Thyroid gland (tissue), 4 donors: ENCODE results near the gene NUP214. TPM values are rescaled to one million over a fixed set of nuclear protein-coding genes. Genes with fewer than 3 reads are reported as not detected.

ENCODE experiments used
- DNase-seq, 2 donors: peaks; one replicate each; pipeline ENCODE4 v3.0.0-alpha.2; 2019
- H3K27ac ChIP-seq, 3 donors: fragments of 200-600 bp; sonication (generic); 1 replicate in 2 of 3; 2 replicates in 1 of 3; pipeline ENCODE4 v1.5.1; 2016 to 2019; ENCODE audit warnings: mild to moderate bottlenecking in 1 of 3, moderate library complexity in 1 of 3
- H3K27me3 ChIP-seq: fragments of 200-600 bp; sonication (generic); one replicate; pipeline ENCODE4 v1.5.1; 2019
- H3K36me3 ChIP-seq, 2 donors: fragments of 200-600 bp; sonication (generic); one replicate each; pipeline ENCODE4 v1.5.1; 2016 to 2019
- H3K4me1 ChIP-seq, 2 donors: fragments of 200-600 bp; sonication (generic); one replicate each; pipeline ENCODE4 v1.5.1; 2017 to 2019
- H3K4me3 ChIP-seq, 3 donors: fragments of 200-600 bp; sonication (generic); replicated peaks in 1 of 3; 1 replicate in 2 of 3; 2 replicates in 1 of 3; pipeline ENCODE4 v1.5.1; 2016; ENCODE audit warnings: mild to moderate bottlenecking in 1 of 3
- H3K9me3 ChIP-seq: fragments of 200-600 bp; sonication (generic); one replicate; pipeline ENCODE4 v1.5.1; 2017
- POLR2A ChIP-seq, 2 donors: fragments of 450-650 bp; IDR thresholded peaks; one replicate each; pipeline ENCODE4 v1.6.1; 2017; ENCODE audit warnings: antibody characterized with exemption in 2 of 2, mild to moderate bottlenecking in 2 of 2, moderate library complexity in 1 of 2
- WGBS, 2 donors: methylation state at CpG; one replicate each; pipeline ENCODE4 v1.1.5; 2017; 5-methylcytosine and 5-hydroxymethylcytosine counted together
- intact Hi-C: fragments of 100-400 bp; cut with DNase I; formaldehyde crosslinking; loops from one replicate; pipeline ENCODE4 v1.15.1; 2023
- total RNA-seq, 4 donors: library from RNA; depleted of rRNA; stranded (reverse); fragments of >200 nt; gene quantifications; one replicate each; pipeline ENCODE4 v1.2.3, GENCODE V29; 2016
- TF ChIP-seq, protein P1 (sequence below), 6 experiments: fragments of 200-600 bp in 3 of 6; fragments of 450-650 bp in 3 of 6; sonication (generic) in 3 of 6; IDR thresholded peaks; one replicate each; pipeline ENCODE4 v1.5.1; 2016 to 2019; ENCODE audit warnings: antibody characterized with exemption in 6 of 6, mild to moderate bottlenecking in 2 of 6, inconsistent platforms in 1 of 6, moderate library complexity in 1 of 6

The NUP214 gene
- total RNA-seq, 4 donors from 2014 or later = 27.3 to 59.2 (median 46.6) TPM

- intact Hi-C loops = no loop called here
- H3K36me3 ChIP-seq = no peaks in the 10 kb centered on the region
- no peaks in the 10 kb centered on the region for H3K9me3 ChIP-seq
- DNase-seq = no peak
- no peak overlapping the region for H3K4me3 ChIP-seq
- TF ChIP-seq, protein P1, sequence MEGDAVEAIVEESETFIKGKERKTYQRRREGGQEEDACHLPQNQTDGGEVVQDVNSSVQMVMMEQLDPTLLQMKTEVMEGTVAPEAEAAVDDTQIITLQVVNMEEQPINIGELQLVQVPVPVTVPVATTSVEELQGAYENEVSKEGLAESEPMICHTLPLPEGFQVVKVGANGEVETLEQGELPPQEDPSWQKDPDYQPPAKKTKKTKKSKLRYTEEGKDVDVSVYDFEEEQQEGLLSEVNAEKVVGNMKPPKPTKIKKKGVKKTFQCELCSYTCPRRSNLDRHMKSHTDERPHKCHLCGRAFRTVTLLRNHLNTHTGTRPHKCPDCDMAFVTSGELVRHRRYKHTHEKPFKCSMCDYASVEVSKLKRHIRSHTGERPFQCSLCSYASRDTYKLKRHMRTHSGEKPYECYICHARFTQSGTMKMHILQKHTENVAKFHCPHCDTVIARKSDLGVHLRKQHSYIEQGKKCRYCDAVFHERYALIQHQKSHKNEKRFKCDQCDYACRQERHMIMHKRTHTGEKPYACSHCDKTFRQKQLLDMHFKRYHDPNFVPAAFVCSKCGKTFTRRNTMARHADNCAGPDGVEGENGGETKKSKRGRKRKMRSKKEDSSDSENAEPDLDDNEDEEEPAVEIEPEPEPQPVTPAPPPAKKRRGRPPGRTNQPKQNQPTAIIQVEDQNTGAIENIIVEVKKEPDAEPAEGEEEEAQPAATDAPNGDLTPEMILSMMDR (IDR thresholded peaks at IDR 0.05) = no peak
- H3K27me3 ChIP-seq = no peaks in the 10 kb centered on the region
- H3K4me1 ChIP-seq = peaks cover 0 to 17% of the 10 kb centered on the region in 2 donors
- no peak overlapping the region for H3K27ac ChIP-seq
- WGBS, 2 donors = 70 to 73% methylated on average over 9 to 19 of the region's 19 CpGs
These were observed 154.6 kb downstream of the NUP214 start for GRCh38 chr9:131279863-131280570.

GRCh38 chr9:131280660-131281059 lies 155.3 kb downstream of the NUP214 start:
- DNase-seq = no peak
- WGBS, 2 donors = 82% methylated on average over 3 of the region's 3 CpGs
- Histone ChIP-seq H3K4me3 (no peak overlapping the region), H3K27ac (no peak overlapping the region), H3K9me3 (no peaks in the 10 kb centered on the region), H3K4me1 (peaks cover 0 to 17% of the 10 kb centered on the region in 2 donors), H3K36me3 (no peaks in the 10 kb centered on the region), H3K27me3 (no peaks in the 10 kb centered on the region)
- intact Hi-C loops = no loop called here
- TF ChIP-seq, protein P1 (IDR thresholded peaks at IDR 0.05) = no peak
- TF ChIP-seq POLR2A (IDR thresholded peaks at IDR 0.05) = no peak

GRCh38 chr9:131281119-131281965 lies 156.0 kb downstream of the NUP214 start:
- no peaks in the 10 kb centered on the region for H3K27me3 ChIP-seq
- H3K27ac ChIP-seq = no peak overlapping the region
- intact Hi-C loops = no loop called here
- no peak overlapping the region for H3K4me3 ChIP-seq
- H3K36me3 ChIP-seq = no peaks in the 10 kb centered on the region
- H3K4me1 ChIP-seq = peaks cover 0 to 16% of the 10 kb centered on the region in 2 donors
- DNase-seq = no peak
- WGBS, 2 donors = 77 to 78% methylated on average over 14 to 16 of the region's 17 CpGs
- TF ChIP-seq, protein P1 (IDR thresholded peaks at IDR 0.05) = no peak
- TF ChIP-seq POLR2A (IDR thresholded peaks at IDR 0.05) = no peak
- H3K9me3 ChIP-seq = no peaks in the 10 kb centered on the region

DNA sequence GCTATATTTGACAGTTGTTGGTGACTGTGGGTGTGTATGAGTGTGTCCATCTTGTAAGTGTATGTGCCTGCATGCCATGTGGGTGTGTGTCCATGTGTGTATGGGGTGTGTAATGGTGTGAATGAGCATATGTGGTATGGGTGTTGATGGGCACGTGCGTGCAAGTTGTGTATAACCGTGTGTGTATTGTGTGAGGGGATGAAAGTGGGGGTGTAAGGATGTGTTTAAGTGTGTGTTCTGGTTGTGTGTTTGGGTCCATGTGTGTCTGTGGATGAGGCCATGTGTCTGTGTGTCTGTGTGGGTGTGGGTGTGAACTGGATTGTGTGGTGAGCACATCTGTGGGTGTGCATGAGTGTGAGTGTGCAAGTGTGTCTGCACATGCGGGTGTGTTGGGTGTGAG lies 156.8 kb downstream of the NUP214 start:
- TF ChIP-seq, protein P1 (IDR thresholded peaks at IDR 0.05) = no peak
- no peak for TF ChIP-seq POLR2A (IDR thresholded peaks at IDR 0.05)
- Histone ChIP-seq H3K27ac (no peak overlapping the region), H3K27me3 (no peaks in the 10 kb centered on the region), H3K4me3 (no peak overlapping the region), H3K4me1 (peaks cover 0 to 10% of the 10 kb centered on the region in 2 donors), H3K9me3 (no peaks in the 10 kb centered on the region), H3K36me3 (no peaks in the 10 kb centered on the region)
- WGBS, 2 donors = 76 to 84% methylated on average over 4 of the region's 4 CpGs
- intact Hi-C loops = no loop called here
- DNase-seq = no peak
